Measurements from ENCODE around the gene GEMIN7.

GEMIN7 gene, protein sequence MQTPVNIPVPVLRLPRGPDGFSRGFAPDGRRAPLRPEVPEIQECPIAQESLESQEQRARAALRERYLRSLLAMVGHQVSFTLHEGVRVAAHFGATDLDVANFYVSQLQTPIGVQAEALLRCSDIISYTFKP

DNA sequence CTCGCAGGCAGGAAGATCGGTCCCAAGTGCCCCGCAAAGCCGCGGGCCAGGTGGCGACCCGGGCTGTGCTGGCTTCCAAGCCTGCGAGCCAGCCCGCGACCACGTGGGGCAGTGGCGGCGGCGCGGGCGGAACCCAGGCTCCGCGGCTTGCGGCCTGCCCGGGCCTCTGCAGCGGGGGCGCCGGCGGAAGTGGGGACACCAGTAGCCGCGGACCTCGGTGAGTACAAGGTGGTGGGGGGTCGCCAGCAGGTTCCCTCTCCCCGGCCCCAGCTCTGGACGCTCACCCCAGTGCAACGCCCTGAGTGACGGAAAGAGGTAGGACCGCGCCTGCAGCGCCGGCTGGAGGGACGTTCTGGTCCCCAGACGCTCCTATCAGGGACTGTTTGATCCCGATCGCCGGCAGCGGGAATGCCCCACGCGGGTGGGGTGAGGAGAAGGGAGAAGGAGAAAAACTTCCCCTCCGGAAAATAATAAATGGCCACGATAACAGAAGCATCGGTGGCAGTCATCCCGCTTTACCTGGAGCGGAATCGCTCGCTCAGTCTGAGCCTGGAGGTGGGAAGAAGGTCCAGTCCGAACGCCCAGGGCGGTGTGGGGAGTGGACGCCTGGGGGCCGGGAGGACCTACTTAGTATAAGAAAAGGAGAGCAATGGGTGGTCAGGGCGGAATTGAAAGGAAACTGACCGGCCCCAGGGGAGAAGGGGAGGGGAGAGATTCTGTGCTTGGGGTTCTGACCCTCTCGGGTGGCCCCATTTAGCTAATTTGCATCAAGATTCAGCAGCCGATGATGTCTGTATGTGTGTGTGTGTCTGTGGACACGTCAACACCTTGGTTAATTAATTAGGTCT is at the start of gene GEMIN7:
Gene GEMIN7, plus strand, starts transcription at position 198 of the 848 bp plus-strand sequence. CDS start 10,855 bp downstream, outside the sequence.
- peak; percentile 87 for DNase-seq (ENCODE audit: low spot score)

DNA sequence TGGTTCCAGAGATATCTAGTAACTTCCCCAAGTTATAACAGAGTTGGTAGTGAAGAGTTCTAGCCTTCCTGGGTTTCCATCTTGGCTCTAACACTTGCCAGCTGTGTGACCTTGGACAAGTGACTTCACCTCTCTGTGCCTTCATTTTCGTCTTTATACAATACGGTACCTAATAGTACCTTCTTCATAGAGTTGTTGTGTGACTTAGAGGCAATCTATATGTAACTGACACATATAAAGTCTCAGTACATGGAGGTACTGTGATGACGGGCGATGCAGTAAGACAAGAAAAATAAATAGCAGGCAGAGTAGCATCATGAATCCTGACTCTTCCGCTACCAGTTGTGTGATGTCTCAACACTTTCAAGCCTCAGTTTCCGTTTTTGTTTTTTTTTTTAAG is 48.2 kb upstream of the GEMIN7 start:
- DNase-seq (ENCODE audit: low spot score): no peak

DNA sequence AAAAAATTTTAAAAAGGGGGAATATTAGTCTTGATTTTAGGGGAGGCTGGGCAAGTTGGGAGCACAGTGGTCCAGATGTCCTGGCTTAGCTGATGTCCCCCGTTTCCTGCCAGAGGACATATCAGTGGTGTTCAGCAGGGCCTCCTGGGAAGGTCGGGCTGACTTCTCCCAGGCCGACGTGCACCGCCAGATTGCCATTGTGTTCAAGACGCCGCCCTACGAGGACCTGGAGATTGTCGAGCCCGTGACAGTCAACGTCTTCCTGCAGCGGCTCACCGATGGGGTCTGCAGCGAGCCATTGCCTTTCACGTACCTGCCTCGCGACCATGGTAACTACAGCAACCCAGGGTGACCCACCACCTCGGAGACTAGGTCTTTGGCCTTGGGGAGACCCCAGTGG is 46.6 kb upstream of the GEMIN7 start:
- no peak for DNase-seq (ENCODE audit: low spot score)

DNA sequence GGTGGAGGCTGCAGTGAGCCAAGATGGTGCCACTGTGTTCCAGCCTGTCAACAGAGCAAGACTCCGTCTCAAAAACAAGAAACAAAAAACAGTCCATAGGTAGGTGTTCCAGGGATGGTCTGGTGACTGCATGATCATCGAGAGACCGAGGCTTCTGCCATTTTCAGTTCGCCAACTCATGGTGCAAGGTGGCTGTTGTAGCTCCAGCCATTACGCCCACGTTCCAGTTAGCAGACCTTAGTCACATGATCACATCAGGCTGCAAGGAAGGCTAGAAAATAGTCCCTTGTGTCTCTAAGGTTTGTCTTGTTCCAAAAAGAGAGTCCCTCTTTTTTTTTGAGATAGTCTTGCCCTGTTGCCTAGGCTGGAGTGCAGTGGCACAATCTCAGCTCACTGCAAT is 43.3 kb upstream of the GEMIN7 start:
- no peak for DNase-seq (ENCODE audit: low spot score)

DNA sequence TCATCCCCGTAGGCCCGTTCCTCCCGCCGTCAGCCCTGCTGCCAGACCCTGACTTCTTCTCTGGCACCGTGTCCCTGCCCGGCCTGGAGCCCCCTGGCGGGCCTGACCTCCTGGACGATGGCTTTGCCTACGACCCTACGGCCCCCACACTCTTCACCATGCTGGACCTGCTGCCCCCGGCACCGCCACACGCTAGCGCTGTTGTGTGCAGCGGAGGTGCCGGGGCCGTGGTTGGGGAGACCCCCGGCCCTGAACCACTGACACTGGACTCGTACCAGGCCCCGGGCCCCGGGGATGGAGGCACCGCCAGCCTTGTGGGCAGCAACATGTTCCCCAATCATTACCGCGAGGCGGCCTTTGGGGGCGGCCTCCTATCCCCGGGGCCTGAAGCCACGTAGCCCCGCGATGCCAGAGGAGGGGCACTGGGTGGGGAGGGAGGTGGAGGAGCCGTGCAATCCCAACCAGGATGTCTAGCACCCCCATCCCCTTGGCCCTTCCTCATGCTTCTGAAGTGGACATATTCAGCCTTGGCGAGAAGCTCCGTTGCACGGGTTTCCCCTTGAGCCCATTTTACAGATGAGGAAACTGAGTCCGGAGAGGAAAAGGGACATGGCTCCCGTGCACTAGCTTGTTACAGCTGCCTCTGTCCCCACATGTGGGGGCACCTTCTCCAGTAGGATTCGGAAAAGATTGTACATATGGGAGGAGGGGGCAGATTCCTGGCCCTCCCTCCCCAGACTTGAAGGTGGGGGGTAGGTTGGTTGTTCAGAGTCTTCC is 41.5 kb upstream of the GEMIN7 start:
- no peak for DNase-seq (ENCODE audit: low spot score)

DNA sequence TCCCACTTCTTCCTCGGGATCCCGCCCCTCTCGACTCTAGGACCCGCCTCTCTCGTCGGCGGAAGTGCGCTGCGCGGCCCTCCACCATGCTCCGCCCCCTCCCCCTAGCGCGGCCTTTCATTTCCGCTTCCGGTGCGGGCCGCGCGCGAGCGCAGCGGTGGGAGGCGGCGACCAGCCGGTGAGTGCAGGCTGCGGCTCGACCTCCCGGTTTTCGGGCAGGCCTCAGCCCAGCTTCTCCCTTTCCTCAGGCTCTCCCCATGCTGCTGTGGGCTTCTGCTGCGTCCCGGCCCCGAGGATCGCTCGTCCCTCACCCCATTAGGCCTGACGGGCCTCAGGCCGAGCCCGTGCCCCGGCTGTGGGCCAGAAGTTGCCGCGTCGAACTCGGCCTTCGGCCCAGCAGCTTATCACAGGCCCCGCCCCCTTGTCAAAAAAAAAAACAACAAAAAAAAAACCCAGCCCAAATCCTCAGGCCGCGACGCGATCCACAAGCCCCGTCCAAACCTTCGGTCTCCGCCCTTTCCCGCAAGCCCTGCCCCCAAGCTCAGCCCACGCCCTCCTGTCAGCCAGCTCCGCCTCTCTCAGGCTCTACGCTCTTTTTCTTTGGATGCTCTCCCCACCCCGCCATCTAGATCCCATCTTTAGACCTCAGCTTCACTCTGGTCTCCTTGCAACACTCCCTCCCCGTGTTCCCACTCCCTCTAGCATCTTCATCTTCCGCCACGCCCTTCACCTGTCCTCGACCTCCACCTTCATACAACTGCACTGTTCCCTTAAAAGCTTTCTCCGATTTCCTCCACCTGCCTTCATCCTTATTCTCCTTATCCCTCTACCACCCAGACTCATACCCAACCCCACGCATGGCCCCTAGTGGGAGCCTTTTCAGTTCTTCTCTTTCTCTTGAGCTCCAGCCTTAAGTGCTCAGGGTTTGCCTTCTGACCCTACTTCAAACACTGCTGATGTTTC is 39.8 kb upstream of the GEMIN7 start, which contains the start of gene CLASRP:
Gene CLASRP, plus strand, starts transcription at position 115 of the 963 bp plus-strand sequence. CDS start 1,168 bp downstream, outside the sequence.
- peak; percentile 90 for DNase-seq (ENCODE audit: low spot score)

DNA sequence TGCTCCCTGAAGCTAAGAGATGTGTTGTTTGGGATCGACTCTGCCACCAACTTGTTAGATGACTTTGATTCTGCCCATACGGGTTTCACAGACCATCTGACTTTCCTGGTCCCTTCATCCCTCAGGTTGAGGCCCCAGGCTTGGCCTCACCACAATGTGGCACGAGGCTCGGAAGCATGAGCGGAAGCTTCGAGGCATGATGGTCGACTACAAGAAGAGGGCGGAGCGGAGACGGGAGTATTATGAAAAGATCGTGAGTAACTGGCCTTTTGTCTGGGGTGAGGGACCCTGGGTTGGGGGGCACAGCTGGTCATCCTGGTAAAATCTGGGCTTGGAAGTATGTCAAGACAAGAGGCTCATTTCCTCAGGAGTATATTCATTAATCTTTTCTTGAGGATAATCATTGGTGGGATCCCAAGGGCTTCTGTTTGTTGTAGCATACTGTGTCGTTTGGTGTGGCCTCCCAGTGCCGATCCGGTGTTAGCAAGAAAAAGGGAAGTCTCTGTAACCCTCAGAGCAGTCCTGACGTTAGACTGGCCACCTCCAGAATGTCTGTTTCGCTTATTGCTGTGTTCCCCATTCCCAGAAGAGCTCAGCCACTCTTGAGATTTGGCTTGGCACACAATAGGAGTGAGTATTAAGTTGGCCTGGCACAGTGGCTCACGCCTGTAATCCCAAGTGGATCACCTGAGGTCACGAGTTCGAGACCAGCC is 38.8 kb upstream of the GEMIN7 start:
- DNase-seq (ENCODE audit: low spot score): no peak

DNA sequence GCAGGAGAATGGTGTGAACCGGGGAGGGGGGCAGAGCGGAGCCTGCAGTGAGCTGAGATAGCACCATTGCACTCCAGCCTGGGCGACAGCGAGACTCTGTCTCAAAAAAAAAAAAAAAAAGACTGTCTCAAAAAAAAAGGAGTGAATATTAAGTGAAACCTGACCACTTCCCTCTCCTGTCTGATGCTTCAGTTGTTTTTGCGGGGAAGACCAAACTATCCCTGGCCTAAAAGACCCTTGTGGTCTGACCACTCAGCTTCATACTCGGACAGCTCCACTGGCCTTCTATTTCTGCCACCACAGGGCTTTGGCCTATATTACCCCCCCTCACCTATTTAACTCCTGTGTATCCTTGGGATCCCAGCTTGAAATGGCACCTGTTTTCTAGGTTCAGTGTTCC is 37.9 kb upstream of the GEMIN7 start:
- no peak for DNase-seq (ENCODE audit: low spot score)

DNA sequence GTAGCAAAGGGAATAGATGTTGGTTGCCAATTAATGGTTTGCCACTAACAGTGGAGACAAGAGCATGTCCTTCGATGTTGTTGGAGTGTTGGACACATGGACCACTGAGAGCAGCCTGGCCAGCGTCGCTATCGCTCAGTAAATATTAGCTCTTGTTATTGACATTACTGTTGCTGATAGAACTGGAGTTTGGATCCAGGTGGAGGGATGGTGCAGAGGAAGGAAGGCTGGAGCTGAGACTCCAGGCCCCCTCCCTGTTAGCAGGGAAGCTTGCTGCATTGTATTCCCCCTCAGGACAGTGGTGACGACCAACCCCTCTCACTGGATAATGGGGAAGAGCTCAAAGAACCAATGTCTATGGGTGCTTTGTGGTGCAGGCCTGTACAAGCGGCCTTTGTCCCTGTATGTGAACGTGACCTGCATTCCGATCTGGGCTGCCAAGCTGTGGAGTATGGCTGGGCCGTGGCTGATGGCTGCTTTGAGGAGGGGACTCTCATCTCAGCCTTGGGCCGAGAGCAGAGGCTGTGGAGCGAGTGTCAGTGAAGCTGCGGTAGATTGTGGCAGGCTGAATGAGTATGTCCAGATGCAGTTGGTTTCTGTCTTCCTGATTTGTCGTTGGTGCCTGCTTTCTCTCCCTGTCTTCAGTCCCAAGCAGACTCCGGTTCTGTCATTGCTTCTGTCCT is 33.2 kb upstream of the GEMIN7 start:
- no peak for DNase-seq (ENCODE audit: low spot score)

DNA sequence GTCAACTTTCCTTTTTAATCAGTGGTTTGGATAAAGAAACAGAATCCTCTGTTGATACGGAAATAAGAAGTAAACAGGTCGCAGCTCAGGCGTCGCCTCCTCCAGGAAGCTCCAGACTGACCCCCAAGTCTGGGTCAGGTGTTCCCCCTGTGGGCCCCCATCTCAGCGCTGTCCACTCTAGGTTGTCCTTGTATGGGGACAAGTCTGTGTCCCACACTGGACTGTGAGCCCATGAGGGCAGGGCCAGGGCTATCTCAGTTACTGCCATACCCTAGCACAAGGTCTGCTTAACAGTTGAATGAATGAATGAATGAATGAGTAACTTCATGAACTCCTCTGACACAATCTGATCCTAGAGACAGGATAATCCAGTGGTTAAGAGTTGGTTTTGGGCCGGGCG is 32.7 kb upstream of the GEMIN7 start:
- no peak for DNase-seq (ENCODE audit: low spot score)

DNA sequence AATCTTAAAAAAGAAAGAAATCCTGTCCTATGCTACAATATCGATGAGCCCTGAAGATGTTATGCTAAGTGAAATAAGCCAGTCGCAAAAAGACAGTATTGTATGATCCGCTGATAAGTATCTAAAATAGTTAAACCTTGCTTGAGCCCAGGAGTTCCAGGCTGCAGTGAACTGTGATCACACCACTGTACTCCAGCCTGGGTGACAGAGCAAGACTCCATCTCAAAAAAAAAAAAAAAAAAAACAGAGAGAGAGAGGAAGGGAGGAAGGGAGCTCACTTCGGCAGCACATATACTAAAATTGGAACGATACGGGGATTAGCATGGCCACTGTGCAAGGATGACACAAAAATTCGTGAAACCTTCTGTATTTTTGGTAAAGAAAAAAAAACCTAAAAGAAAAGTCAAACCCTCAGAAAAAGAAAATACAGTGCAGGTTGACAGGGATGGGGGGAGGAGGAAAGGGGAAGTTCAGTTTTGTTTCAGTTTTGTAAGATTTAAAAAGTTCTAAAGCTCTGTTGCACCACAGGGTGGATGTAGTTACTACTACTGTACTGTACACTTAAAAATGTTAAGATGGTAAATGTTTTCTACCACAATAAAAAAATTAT is 31.8 kb upstream of the GEMIN7 start:
- peak; percentile 81 for DNase-seq (ENCODE audit: low spot score)

DNA sequence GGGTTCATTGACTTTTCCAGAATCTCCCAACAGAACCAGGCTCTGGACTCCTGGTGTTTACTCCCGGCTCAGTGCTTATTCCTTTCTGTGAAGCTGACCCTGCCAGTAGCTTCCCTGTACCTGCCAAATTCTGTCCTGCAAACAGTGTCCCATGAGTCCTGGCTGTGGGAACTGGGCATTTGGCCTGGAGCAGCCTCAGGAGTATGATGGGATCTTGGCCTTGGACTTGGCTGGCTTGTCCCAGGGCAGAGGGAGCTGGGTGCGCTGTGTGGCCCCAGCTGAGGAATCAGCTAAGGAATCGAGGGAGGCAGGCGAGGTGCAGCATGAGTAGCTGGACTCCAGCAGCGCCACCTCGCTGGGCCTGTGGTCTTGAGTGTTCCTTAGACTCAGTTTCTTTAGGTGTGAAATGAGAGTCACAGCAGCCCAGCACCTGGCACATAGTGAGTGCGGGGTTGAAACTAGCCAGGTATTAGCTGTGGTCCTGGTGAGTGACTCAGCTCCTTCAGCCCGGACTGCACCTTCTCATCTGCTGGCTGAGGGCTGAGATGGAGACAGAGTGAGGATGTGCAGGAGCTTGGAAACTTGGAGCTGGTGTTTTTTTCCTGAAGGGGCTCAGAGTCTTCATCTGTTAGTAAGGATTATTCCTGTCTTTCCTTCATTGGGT is 29.9 kb upstream of the GEMIN7 start:
- no peak for DNase-seq (ENCODE audit: low spot score)

DNA sequence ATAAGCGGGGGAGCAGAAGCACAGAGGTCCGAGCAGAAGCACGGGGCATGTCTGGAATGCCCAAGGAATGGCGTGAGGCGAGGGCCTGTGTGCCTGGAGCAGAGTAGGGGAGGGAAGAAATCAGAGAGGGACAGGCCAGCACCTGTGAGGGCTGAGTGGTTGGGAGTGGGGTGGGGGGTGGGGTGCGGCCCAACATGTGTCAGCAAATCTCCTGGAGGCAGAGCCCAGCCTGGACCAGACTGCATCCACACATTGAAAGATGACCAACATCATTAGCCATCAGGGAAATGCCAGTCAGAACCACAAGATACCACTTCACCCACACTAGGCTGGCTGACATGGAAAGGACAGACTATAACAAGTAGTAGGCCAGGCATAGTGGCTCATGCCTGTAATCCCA is 29.0 kb upstream of the GEMIN7 start:
- DNase-seq (ENCODE audit: low spot score): no peak

DNA sequence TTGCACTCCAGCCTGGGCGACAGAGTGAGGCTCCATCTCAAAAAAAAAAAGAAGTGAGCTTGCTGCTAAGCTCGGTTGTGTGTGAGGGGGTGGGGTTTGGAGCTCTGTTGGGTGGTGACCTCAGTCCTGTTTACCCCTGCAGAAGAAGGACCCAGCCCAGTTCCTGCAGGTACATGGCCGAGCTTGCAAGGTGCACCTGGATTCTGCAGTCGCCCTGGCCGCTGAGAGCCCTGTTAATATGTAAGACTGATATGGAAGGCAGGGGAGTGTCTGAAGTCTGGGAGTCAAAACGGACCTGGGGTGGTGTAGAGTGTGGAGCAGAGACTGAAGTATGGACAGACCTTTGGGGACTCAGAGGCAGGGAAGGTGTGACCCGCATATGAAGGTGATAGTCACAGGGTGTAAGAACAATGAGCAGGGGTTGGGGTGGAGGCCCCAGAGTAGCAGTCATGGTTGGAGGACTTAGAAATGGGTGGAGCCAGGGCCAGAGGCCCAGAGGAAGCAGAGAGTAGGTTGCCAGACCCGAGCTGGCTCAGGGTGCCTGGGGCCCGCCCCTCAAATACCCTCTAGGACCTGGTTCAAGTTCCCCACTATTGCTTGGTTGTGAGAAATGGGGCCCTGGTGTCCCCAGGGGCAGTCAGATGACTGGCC is 27.0 kb upstream of the GEMIN7 start:
- DNase-seq (ENCODE audit: low spot score): peak; percentile 45

DNA sequence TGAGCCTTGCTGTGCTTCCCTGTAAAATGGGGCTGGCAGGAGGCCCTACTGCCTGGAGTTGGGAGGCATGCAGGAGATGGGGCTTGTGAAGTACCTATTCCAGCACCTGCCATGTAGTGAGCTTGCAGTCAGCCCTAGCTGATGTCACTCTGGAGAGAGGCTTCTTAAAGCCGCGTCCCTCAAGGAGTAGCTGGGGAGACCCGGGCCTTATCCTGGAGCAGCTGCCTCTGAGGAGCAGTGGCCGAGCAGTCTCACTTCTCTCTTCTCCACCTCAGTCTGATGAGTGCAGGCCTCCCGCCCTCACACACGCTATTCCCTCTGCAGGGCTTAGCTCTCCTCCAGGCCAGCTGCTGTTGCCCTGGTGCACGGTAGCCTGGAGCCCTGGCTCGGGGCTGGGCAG is 22.2 kb upstream of the GEMIN7 start:
- peak; percentile 33 for DNase-seq (ENCODE audit: low spot score)

DNA sequence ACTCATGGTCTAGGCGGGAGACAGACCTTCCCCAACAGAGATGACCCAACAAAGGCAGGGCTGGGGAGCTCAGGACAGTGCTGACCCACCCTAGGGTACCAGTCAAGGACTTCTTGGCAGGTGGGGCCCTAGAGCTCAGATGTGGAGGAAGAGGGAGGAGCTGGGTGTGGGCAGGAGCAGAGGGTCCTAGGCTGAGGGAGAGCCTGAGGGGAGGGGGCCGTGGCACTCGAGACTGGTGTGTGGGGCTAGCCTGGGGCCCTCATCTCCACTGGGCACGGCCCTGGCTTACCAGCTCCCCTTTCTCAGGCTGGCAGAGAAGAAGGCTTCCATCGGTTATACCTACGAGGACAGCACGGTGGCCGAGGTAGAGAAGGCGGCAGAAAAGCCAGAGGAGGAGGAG is 21.6 kb upstream of the GEMIN7 start:
- no peak for DNase-seq (ENCODE audit: low spot score)

DNA sequence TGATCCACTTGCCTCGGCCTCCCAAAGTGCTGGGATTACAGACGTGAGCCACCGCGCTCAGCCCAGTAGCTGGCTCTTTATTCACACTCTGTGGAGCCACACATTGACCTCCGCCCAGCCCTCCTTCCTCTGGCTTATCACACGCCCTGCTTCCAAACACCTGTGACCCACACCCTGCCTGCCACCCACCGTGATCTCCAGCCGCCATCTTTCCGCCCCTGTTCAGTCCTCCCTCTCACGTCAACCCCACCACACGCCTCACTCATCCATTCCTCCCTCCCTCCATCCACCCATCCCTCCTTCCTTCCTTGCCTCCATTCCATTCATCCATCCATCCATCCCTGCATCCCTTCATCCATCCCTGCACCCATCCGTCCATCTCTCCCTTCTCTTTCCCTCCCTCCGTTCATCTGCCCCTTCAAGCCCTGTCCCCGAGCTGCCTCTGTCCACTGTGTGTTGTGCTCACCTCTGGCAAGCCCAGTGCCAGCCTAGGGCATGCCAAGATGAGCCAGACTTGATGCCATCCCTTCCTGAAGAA is 20.4 kb upstream of the GEMIN7 start:
- DNase-seq (ENCODE audit: low spot score): no peak

DNA sequence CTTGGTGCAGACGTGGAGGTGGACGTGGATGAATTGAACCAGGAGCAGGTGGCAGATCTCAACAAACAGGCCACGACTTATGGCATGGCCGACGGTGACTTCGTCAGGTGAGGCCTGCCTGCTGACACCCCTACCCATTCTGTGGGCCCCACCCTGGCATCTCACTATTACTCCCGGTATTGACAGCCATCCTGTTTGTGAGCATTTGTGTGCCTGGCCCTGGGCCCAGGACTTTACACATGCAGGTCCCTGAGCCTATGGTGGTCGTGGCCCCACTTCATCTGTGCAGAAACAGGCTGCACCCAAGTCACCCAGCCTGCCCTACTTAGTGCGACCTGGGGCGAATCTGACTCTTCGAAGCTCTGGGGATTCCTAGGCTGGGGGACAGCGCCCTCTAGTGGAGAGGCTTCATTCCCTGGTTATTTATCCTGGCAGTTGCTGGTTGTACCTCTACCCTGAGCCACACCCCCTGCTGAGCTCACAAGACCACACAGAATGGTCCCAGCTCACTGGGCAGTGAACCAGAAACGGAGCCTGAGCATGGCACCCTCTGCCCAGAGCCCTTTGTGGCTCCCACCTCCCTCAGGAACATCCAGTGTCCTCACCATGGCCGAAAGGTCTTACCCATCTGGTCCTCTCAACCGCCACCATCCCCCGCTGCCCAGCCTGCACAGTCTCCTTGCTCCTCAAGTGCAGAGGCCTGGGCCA is 19.6 kb upstream of the GEMIN7 start:
- DNase-seq (ENCODE audit: low spot score): peak; percentile 94
